ENCODE results near the gene TUG1.

The TUG1 gene

GRCh38 chr22:30921108-30921507 is 48.0 kb upstream of the TUG1 start:
- no peaks in the 10 kb centered on the region for H3K36me3 ChIP-seq (replicated peaks; ENCODE audit: insufficient read depth, low read length)
- DNase-seq = no peak
- H3K9ac ChIP-seq (ENCODE audit: low read length) = no peak overlapping the region
- H3K27ac ChIP-seq (ENCODE audit: low read length) = no peak overlapping the region
- H2AFZ ChIP-seq (ENCODE audit: low read length) = no peak overlapping the region
- no peaks in the 10 kb centered on the region for H3F3A ChIP-seq (ENCODE audit: insufficient read depth, low read length)
- H3K4me3 ChIP-seq (ENCODE audit: low read length) = no peak overlapping the region
- H3K4me1 ChIP-seq (ENCODE audit: low read length) = no peaks in the 10 kb centered on the region
- no peaks in the 10 kb centered on the region for H3K9me2 ChIP-seq (replicated peaks; ENCODE audit: insufficient read depth, low read length)
- TF ChIP-seq EZH2phosphoT487 (IDR thresholded peaks at IDR 0.05; ENCODE audit: low read length) (no peak), EZH2 (optimal IDR thresholded peaks at IDR 0.05; ENCODE audit: low read depth, low read length) (no peak), CTCF (IDR thresholded peaks at IDR 0.05; ENCODE audit: low read length) (no peak)
- no peaks in the 10 kb centered on the region for H3K9me3 ChIP-seq (replicated peaks; ENCODE audit: insufficient read depth, low read length)
- H3K4me2 ChIP-seq (ENCODE audit: low read depth, low read length) = no peak overlapping the region
- H3K79me2 ChIP-seq (ENCODE audit: low read length) = no peaks in the 10 kb centered on the region
- H4K20me1 ChIP-seq (ENCODE audit: insufficient read depth, low read length) = no peaks in the 10 kb centered on the region
- no peaks in the 10 kb centered on the region for H3K27me3 ChIP-seq (replicated peaks; ENCODE audit: insufficient read depth, low read length)

- H3K36me3 ChIP-seq (replicated peaks; ENCODE audit: insufficient read depth, low read length) = no peaks in the 10 kb centered on the region
- no peak for TF ChIP-seq CTCF (IDR thresholded peaks at IDR 0.05; ENCODE audit: low read length)
- TF ChIP-seq EZH2phosphoT487 (IDR thresholded peaks at IDR 0.05; ENCODE audit: low read length) = no peak
- no peak for TF ChIP-seq EZH2 (optimal IDR thresholded peaks at IDR 0.05; ENCODE audit: low read depth, low read length)
- H2AFZ ChIP-seq (ENCODE audit: low read length) = no peak overlapping the region
- no peaks in the 10 kb centered on the region for H3K27me3 ChIP-seq (replicated peaks; ENCODE audit: insufficient read depth, low read length)
- no peak overlapping the region for H3K9ac ChIP-seq (ENCODE audit: low read length)
- no peaks in the 10 kb centered on the region for H3K79me2 ChIP-seq (ENCODE audit: low read length)
- H3K4me1 ChIP-seq (ENCODE audit: low read length) = no peaks in the 10 kb centered on the region
- no peak overlapping the region for H3K27ac ChIP-seq (ENCODE audit: low read length)
- no peaks in the 10 kb centered on the region for H3K9me3 ChIP-seq (replicated peaks; ENCODE audit: insufficient read depth, low read length)
- no peak overlapping the region for H3K4me3 ChIP-seq (ENCODE audit: low read length)
- H3F3A ChIP-seq (ENCODE audit: insufficient read depth, low read length) = no peaks in the 10 kb centered on the region
- no peaks in the 10 kb centered on the region for H3K9me2 ChIP-seq (replicated peaks; ENCODE audit: insufficient read depth, low read length)
- no peaks in the 10 kb centered on the region for H4K20me1 ChIP-seq (ENCODE audit: insufficient read depth, low read length)
- DNase-seq = no peak
- no peak overlapping the region for H3K4me2 ChIP-seq (ENCODE audit: low read depth, low read length)
Measured at GRCh38 chr22:30922151-30922611, 46.9 kb upstream of the TUG1 start.

GRCh38 chr22:30923168-30923900 is 45.7 kb upstream of the TUG1 start:
- no peaks in the 10 kb centered on the region for H3K36me3 ChIP-seq (replicated peaks; ENCODE audit: insufficient read depth, low read length)
- H3K9ac ChIP-seq (ENCODE audit: low read length) = no peak overlapping the region
- H3K27me3 ChIP-seq (replicated peaks; ENCODE audit: insufficient read depth, low read length) = no peaks in the 10 kb centered on the region
- no peaks in the 10 kb centered on the region for H3K79me2 ChIP-seq (ENCODE audit: low read length)
- H2AFZ ChIP-seq (ENCODE audit: low read length) = no peak overlapping the region
- no peak overlapping the region for H3K4me3 ChIP-seq (ENCODE audit: low read length)
- no peaks in the 10 kb centered on the region for H3F3A ChIP-seq (ENCODE audit: insufficient read depth, low read length)
- H3K9me3 ChIP-seq (replicated peaks; ENCODE audit: insufficient read depth, low read length) = no peaks in the 10 kb centered on the region
- no peak for DNase-seq
- no peak for TF ChIP-seq CTCF (IDR thresholded peaks at IDR 0.05; ENCODE audit: low read length)
- TF ChIP-seq EZH2phosphoT487 (IDR thresholded peaks at IDR 0.05; ENCODE audit: low read length) = no peak
- TF ChIP-seq EZH2 (optimal IDR thresholded peaks at IDR 0.05; ENCODE audit: low read depth, low read length) = no peak
- H3K4me2 ChIP-seq (ENCODE audit: low read depth, low read length) = no peak overlapping the region
- no peaks in the 10 kb centered on the region for H4K20me1 ChIP-seq (ENCODE audit: insufficient read depth, low read length)
- no peak overlapping the region for H3K27ac ChIP-seq (ENCODE audit: low read length)
- H3K4me1 ChIP-seq (ENCODE audit: low read length) = no peaks in the 10 kb centered on the region
- H3K9me2 ChIP-seq (replicated peaks; ENCODE audit: insufficient read depth, low read length) = no peaks in the 10 kb centered on the region

All from MM.1S (cell line).